Measurements from ENCODE around the gene CEPT1. TPM values are rescaled to one million over a fixed set of nuclear protein-coding genes. Genes with fewer than 3 reads are reported as not detected.

CEPT1 gene
- total and polyA plus RNA-seq, 2 of the 8 experiments (the other 6 are each of a cell fraction or from before 2014, with no cell fraction given): 18.5 to 28.6 TPM

- DNase-seq (ENCODE audit: low read depth in 1 of 2, low spot score in 2 of 2): no peak
- H3K4me3 ChIP-seq (ENCODE audit: extremely low read depth in 1 of 4, insufficient read depth in 2 of 4, low read depth in 3 of 4, low read length in 4 of 4): no peak overlapping the region
- H3K79me2 ChIP-seq (ENCODE audit: control insufficient read depth in 1 of 2, insufficient read depth in 2 of 2, low read length in 2 of 2): no peaks in the 10 kb centered on the region
- no peak overlapping the region for H2BK5ac ChIP-seq (ENCODE audit: low read depth, low read length)
- no peak overlapping the region for H3K4me2 ChIP-seq (ENCODE audit: insufficient read depth in 1 of 2, low read depth in 2 of 2, low read length in 2 of 2)
- H3K18ac ChIP-seq (ENCODE audit: extremely low read depth, low read length): no peak overlapping the region
- H2AK5ac ChIP-seq (ENCODE audit: low read depth, low read length): no peak overlapping the region
- no peak overlapping the region for H3K23ac ChIP-seq (ENCODE audit: insufficient read length)
- no peak overlapping the region for H3K14ac ChIP-seq (ENCODE audit: insufficient read length)
- 85% methylated on average over 4 of the region's 4 CpGs; no CpG with 5 or more reads in 1 of the 2 experiments for WGBS, 2 experiments (ENCODE audit: extremely low coverage in 1 of 2, insufficient coverage in 1 of 2, insufficient read length in 1 of 2, insufficient replicate concordance in 2 of 2, low coverage in 1 of 2, low lambda C conversion rate in 2 of 2, missing lambda C conversion rate in 1 of 2)
- CTCF ChIA-PET (ENCODE audit: partially characterized antibody): interaction anchor here (1.7 kb wide), 1 partner anchor 65 kb away, joined by 3 read pairs; no protein-coding TSS in a partner anchor
- no peak overlapping the region for H3K9ac ChIP-seq (replicated peaks in 1 of 4; ENCODE audit: extremely low read depth in 1 of 4, low read depth in 3 of 4, low read length in 3 of 4)
- H2BK120ac ChIP-seq (replicated peaks; ENCODE audit: low read depth, low read length): no peak overlapping the region
- H3K4me1 ChIP-seq (replicated peaks in 1 of 4; ENCODE audit: control insufficient read depth in 3 of 4, insufficient read depth in 4 of 4, low read length in 3 of 4): no peaks in the 10 kb centered on the region; a peak in 2 of 7 replicates
- POLR2A ChIA-PET (ENCODE audit: partially characterized antibody): interaction anchor here (1.0 to 1.9 kb wide), 2 partner anchors 12 to 29 kb away, joined by 3 to 4 read pairs; no protein-coding TSS in a partner anchor
- no peaks in the 10 kb centered on the region for H3K9me3 ChIP-seq (ENCODE audit: insufficient read depth in 2 of 2, low read depth in 1 of 2, low read length in 1 of 2)
- H4K8ac ChIP-seq (ENCODE audit: extremely low read depth, insufficient read depth, low read length): no peak overlapping the region
- no peaks in the 10 kb centered on the region for H3K27me3 ChIP-seq (replicated peaks in 1 of 4; ENCODE audit: control insufficient read depth in 3 of 4, extremely low read depth in 1 of 4, insufficient read depth in 3 of 4, low read length in 3 of 4)
- H2BK15ac ChIP-seq (ENCODE audit: low read length): no peak overlapping the region
- no peak overlapping the region for H2AFZ ChIP-seq (ENCODE audit: low read length)
- H4K20me1 ChIP-seq (replicated peaks in 1 of 2; ENCODE audit: control insufficient read depth in 1 of 2, insufficient read depth in 2 of 2, low read length in 2 of 2): no peaks in the 10 kb centered on the region
- no peak overlapping the region for H3K27ac ChIP-seq (ENCODE audit: low read depth, low read length)
- peaks cover 2 to 25% (median 5%) of the 10 kb centered on the region in 4 experiments; a peak in 4 of 8 replicates for H3K36me3 ChIP-seq (ENCODE audit: control insufficient read depth in 2 of 4, insufficient read depth in 4 of 4, low read length in 3 of 4)
- no peak overlapping the region for H3K56ac ChIP-seq (replicated peaks; ENCODE audit: insufficient read length, low read depth, low read length)
- no peaks in the 10 kb centered on the region for H3K79me1 ChIP-seq (ENCODE audit: low read depth, low read length)
- no peak overlapping the region for H3K4ac ChIP-seq (replicated peaks; ENCODE audit: insufficient read length, low read depth, low read length)
- no peak overlapping the region for H2BK20ac ChIP-seq (ENCODE audit: low read length)
- H2BK12ac ChIP-seq (ENCODE audit: low read depth, low read length): no peak overlapping the region
- H4K91ac ChIP-seq (replicated peaks; ENCODE audit: insufficient read length, low read length): no peak overlapping the region
- no peak for FAIRE-seq
- H4K5ac ChIP-seq (ENCODE audit: insufficient read length, low read depth, low read length): no peak overlapping the region
- no peaks in the 10 kb centered on the region for H3K23me2 ChIP-seq (ENCODE audit: low read depth, low read length)
- TF ChIP-seq NANOG (IDR thresholded peaks at IDR 0.05; ENCODE audit: insufficient read depth, low read depth, low read length, poor library complexity, severe bottlenecking) (no peak), TAF1 (IDR thresholded peaks at IDR 0.05; ENCODE audit: low read depth, low read length) (no peak), EGR1 (IDR thresholded peaks at IDR 0.05; ENCODE audit: borderline replicate concordance, low read depth, low read length) (no peak)
Measured at GRCh38 chr1:111131693-111132092, 8.3 kb upstream of the CEPT1 start.
